HepG2 (cell line): ENCODE measurements around the gene NEK9. TPM values are rescaled to one million over a fixed set of nuclear protein-coding genes. Genes with fewer than 3 reads are reported as not detected.

Source experiments
- ASH2L ChIP-seq: fragments of 300-600, 200-600 bp; sonication (generic); IDR thresholded peaks from 2 replicates; pipeline ENCODE4 v1.7.0; 2017; ENCODE audit warnings: low read depth, mild to moderate bottlenecking, moderate library complexity, mixed read lengths, low read length; ENCODE audit not compliant: insufficient read length
- BCL6 ChIP-seq: IDR thresholded peaks from 2 replicates; pipeline ENCODE4 v1.6.1; 2016; ENCODE audit warnings: missing genetic modification reagents, missing compliant biosample characterization
- CEBPB ChIP-seq: IDR thresholded peaks from 2 replicates; pipeline ENCODE4 v1.6.1; 2011; ENCODE audit warnings: low read depth, low read length, improper control_type of control experiment, borderline replicate concordance
- GABPA ChIP-seq, 2 experiments: IDR thresholded peaks; 2 replicates each; pipeline ENCODE4 v1.6.1; 2011 to 2016; ENCODE audit warnings: low read depth in 2 of 2, low read length in 1 of 2, missing biosample characterization in 1 of 2, missing genetic modification characterization in 1 of 2
- HOXA3 ChIP-seq: sonication (generic); formaldehyde crosslinking; IDR thresholded peaks from 2 replicates; pipeline ENCODE4 v1.5.0; 2020; ENCODE audit warnings: missing genetic modification reagents
- MAFK ChIP-seq, 2 experiments: IDR thresholded peaks in 1 of 2; conservative IDR thresholded peaks in 1 of 2; 2 replicates each; pipeline ENCODE4 v1.6.1; 2011; ENCODE audit warnings: improper control_type of control experiment in 2 of 2, low read length in 2 of 2
- RAD21 ChIP-seq: fragments of 450-650 bp; formaldehyde crosslinking; IDR thresholded peaks from 2 replicates; pipeline ENCODE4 v1.5.0; 2020; ENCODE audit warnings: mild to moderate bottlenecking
- RBM39 ChIP-seq: fragments of 200-400 bp; formaldehyde crosslinking; IDR thresholded peaks from one replicate; pipeline ENCODE4 v1.6.1; 2018; ENCODE audit warnings: antibody characterized with exemption, mild to moderate bottlenecking, low read depth, low read length; ENCODE audit not compliant: poor library complexity, severe bottlenecking
- RFXAP ChIP-seq: sonication (generic); formaldehyde crosslinking; IDR thresholded peaks from 2 replicates; pipeline ENCODE4 v1.4.0; 2020; ENCODE audit warnings: missing genetic modification reagents, borderline replicate concordance
- RORA ChIP-seq: sonication (generic); formaldehyde crosslinking; IDR thresholded peaks from 2 replicates; pipeline ENCODE4 v1.5.0; 2020; ENCODE audit warnings: mild to moderate bottlenecking, missing genetic modification reagents, moderate library complexity
- SAP130 ChIP-seq: IDR thresholded peaks from 2 replicates; pipeline ENCODE4 v1.6.1; 2016; ENCODE audit warnings: low read depth
- SPEN ChIP-seq: sonication (generic); formaldehyde crosslinking; IDR thresholded peaks from 2 replicates; pipeline ENCODE4 v1.5.1; 2020; ENCODE audit warnings: low read depth, mild to moderate bottlenecking, missing genetic modification reagents
- SRY ChIP-seq: sonication (generic); formaldehyde crosslinking; IDR thresholded peaks from 2 replicates; pipeline ENCODE4 v1.8.0; 2022; ENCODE audit warnings: mild to moderate bottlenecking, missing genetic modification reagents
- TAF1 ChIP-seq: sonication (generic); formaldehyde crosslinking; IDR thresholded peaks from 2 replicates; pipeline ENCODE4 v1.4.0; 2020; ENCODE audit warnings: missing genetic modification reagents
- TAF15 ChIP-seq: fragments of 200-400 bp; formaldehyde crosslinking; IDR thresholded peaks from one replicate; pipeline ENCODE4 v1.6.1; 2018; ENCODE audit warnings: mild to moderate bottlenecking, low read depth, low read length; ENCODE audit not compliant: poor library complexity, severe bottlenecking
- TARDBP ChIP-seq: sonication (generic); formaldehyde crosslinking; IDR thresholded peaks from 2 replicates; pipeline ENCODE4 v1.8.0; 2022; ENCODE audit warnings: mild to moderate bottlenecking, missing genetic modification reagents
- TBX2 ChIP-seq: sonication (generic); formaldehyde crosslinking; IDR thresholded peaks from 2 replicates; pipeline ENCODE4 v1.5.0; 2020; ENCODE audit warnings: missing genetic modification reagents, mild to moderate bottlenecking, borderline replicate concordance
- ZMYM4 ChIP-seq: sonication (generic); formaldehyde crosslinking; IDR thresholded peaks from 2 replicates; pipeline ENCODE4 v1.8.1; 2023; ENCODE audit warnings: mild to moderate bottlenecking, missing genetic modification reagents
- ZNF234 ChIP-seq: sonication (generic); formaldehyde crosslinking; conservative IDR thresholded peaks from 2 replicates; pipeline ENCODE4 v1.5.1; 2020; ENCODE audit warnings: mild to moderate bottlenecking, missing genetic modification reagents
- ZNF616 ChIP-seq: sonication (generic); formaldehyde crosslinking; IDR thresholded peaks from 2 replicates; pipeline ENCODE4 v1.5.0; 2020; ENCODE audit warnings: low read depth, mild to moderate bottlenecking, missing genetic modification reagents
- ZNF629 ChIP-seq: sonication (generic); formaldehyde crosslinking; conservative IDR thresholded peaks from 2 replicates; pipeline ENCODE4 v1.5.0; 2020; ENCODE audit warnings: missing genetic modification reagents
- ZNF652 ChIP-seq: IDR thresholded peaks from 2 replicates; pipeline ENCODE4 v1.6.1; 2016; ENCODE audit warnings: low read depth, borderline replicate concordance
- polyA plus RNA-seq, 8 experiments: library from polyadenylated mRNA; depleted of rRNA in 3 of 8; stranded (reverse) in 7 of 8; unstranded in 1 of 8; fragments of >200 nt; fragmentation: Illumina TruSeq in 4 of 8; extraction: Trizol in 4 of 8; gene quantifications; 2 replicates each; pipeline versions ENCODE4 v1.2.1 to v1.2.3, GENCODE V29; 2011 to 2016; ENCODE audit warnings: low read depth in 4 of 8, missing spikeins in 1 of 8, mixed read lengths in 1 of 8; ENCODE audit not compliant: insufficient read depth in 1 of 8
- total RNA-seq, 5 experiments: library from RNA; depleted of rRNA; stranded (reverse); fragments of >200 nt; fragmentation: Illumina TruSeq; extraction: Trizol; gene quantifications; 2 replicates each; pipeline ENCODE4 v1.2.3, GENCODE V29; 2016; ENCODE audit warnings: low read depth in 1 of 5
- TF ChIP-seq, protein P1 (sequence below): sonication (generic); formaldehyde crosslinking; IDR thresholded peaks from 2 replicates; pipeline ENCODE4 v1.4.0; 2020; ENCODE audit warnings: missing genetic modification reagents, borderline replicate concordance
- TF ChIP-seq, protein P2 (sequence below): sonication (generic); formaldehyde crosslinking; IDR thresholded peaks from 2 replicates; pipeline ENCODE4 v1.4.0; 2020; ENCODE audit warnings: missing genetic modification reagents, borderline replicate concordance

Gene NEK9
- total and polyA plus RNA-seq, 2 of the 13 experiments (the other 11 are each of a cell fraction or from before 2014, with no cell fraction given), result 16.5 to 27.3 TPM

DNA sequence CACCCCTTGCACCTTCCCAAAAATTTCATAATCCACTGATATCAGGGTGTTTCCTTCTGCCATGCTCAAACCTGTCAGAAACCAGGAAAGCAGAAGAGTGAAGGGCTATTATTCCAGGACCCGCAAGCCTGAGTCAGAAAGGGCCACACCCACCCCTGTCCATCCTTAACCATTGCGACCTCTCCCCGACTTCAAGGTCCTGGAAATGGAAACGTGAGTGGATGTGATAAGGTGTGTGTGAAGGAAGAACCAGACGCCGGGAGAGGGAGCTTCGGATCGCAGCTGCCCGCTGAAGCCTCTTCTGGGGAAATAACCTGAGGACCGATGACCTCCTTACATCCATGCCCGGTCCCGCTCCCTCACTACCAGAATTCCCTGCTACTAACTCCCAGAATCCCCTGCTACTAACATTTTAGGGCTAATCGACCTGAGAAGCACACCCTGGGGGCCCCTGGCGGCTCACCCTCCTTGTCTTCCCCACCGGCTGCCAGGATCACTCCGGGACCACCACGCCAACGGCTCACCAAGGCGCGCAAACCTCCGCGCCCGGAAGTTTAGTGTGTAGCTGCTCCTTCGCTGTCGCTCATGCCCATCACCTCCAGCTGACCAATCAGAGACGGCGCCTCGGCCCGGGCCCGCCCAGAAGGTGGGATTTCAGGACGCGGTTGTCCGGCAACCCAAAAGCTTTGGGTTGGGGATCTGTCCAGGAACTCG, 63.2 kb downstream of the NEK9 start, which contains the start of gene ACYP1 (continued):
- TF ChIP-seq ZNF629 (CRISPR knock-in tag) (no peak), RAD21 (CRISPR knock-in tag) (peak; percentile 34; the same call in 1 of the 2 replicates), ASH2L (peak; percentile 75), TAF15 (no peak), ZNF652 (peak; percentile 44; the same call in 1 of the 2 replicates), CEBPB (no peak), ZMYM4 (CRISPR knock-in tag) (peak; percentile 57), SRY (CRISPR knock-in tag) (0 out of 2 replicates have a peak, but pooled peaks have one; percentile 43), ZNF616 (0 out of 2 replicates have a peak, but pooled peaks have one; percentile 37), SAP130 (CRISPR knock-in tag) (peak; percentile 82), BCL6 (CRISPR knock-in tag) (0 out of 2 replicates have a peak, but pooled peaks have one; percentile 17), MAFK (conservative IDR thresholded peaks at IDR 0.05 in 1 of 2, IDR thresholded peaks at IDR 0.05 in 1 of 2; ENCODE audit: low read length in 2 of 2) (no peak), ZNF234 (CRISPR knock-in tag) (no peak), GABPA (IDR thresholded peaks at IDR 0.05; ENCODE audit: low read depth, low read length) (peak; percentile 58), GABPA (CRISPR knock-in tag; IDR thresholded peaks at IDR 0.05; ENCODE audit: low read depth) (peak; percentile 83), HOXA3 (CRISPR knock-in tag) (peak; percentile 8; the same call in 1 of the 2 replicates), TAF1 (CRISPR knock-in tag) (peak; percentile 29; the same call in 1 of the 2 replicates), SPEN (CRISPR knock-in tag) (peak; percentile 57; the same call in 1 of the 2 replicates), RBM39 (peak; percentile 60), RFXAP (CRISPR knock-in tag) (0 out of 2 replicates have a peak, but pooled peaks have one; percentile 15), RORA (CRISPR knock-in tag) (no peak), TBX2 (peak; percentile 76), TARDBP (CRISPR knock-in tag) (no peak)
- TF ChIP-seq, protein P1, sequence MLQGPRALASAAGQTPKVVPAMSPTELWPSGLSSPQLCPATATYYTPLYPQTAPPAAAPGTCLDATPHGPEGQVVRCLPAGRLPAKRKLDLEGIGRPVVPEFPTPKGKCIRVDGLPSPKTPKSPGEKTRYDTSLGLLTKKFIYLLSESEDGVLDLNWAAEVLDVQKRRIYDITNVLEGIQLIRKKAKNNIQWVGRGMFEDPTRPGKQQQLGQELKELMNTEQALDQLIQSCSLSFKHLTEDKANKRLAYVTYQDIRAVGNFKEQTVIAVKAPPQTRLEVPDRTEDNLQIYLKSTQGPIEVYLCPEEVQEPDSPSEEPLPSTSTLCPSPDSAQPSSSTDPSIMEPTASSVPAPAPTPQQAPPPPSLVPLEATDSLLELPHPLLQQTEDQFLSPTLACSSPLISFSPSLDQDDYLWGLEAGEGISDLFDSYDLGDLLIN, result peak; percentile 62; the same call in 1 of the 2 replicates
- TF ChIP-seq, protein P2, sequence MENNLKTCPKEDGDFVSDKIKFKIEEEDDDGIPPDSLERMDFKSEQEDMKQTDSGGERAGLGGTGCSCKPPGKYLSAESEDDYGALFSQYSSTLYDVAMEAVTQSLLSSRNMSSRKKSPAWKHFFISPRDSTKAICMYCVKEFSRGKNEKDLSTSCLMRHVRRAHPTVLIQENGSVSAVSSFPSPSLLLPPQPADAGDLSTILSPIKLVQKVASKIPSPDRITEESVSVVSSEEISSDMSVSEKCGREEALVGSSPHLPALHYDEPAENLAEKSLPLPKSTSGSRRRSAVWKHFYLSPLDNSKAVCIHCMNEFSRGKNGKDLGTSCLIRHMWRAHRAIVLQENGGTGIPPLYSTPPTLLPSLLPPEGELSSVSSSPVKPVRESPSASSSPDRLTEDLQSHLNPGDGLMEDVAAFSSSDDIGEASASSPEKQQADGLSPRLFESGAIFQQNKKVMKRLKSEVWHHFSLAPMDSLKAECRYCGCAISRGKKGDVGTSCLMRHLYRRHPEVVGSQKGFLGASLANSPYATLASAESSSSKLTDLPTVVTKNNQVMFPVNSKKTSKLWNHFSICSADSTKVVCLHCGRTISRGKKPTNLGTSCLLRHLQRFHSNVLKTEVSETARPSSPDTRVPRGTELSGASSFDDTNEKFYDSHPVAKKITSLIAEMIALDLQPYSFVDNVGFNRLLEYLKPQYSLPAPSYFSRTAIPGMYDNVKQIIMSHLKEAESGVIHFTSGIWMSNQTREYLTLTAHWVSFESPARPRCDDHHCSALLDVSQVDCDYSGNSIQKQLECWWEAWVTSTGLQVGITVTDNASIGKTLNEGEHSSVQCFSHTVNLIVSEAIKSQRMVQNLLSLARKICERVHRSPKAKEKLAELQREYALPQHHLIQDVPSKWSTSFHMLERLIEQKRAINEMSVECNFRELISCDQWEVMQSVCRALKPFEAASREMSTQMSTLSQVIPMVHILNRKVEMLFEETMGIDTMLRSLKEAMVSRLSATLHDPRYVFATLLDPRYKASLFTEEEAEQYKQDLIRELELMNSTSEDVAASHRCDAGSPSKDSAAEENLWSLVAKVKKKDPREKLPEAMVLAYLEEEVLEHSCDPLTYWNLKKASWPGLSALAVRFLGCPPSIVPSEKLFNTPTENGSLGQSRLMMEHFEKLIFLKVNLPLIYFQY, result peak; percentile 35; the same call in 1 of the 2 replicates
